Endothelial cell of umbilical vein (primary cell): Measurements from ENCODE around the gene CRACR2A.

Experiments used
- CTCF ChIP-seq, 2 donors: IDR thresholded peaks; 1 replicate in 1 of 2; 2 replicates in 1 of 2; pipeline ENCODE4 v1.5.1; 2011; ENCODE audit warnings: low read length in 2 of 2, mild to moderate bottlenecking in 2 of 2, moderate library complexity in 2 of 2, control low read depth in 1 of 2, inconsistent platforms in 1 of 2, low read depth in 1 of 2; ENCODE audit not compliant: insufficient read depth in 1 of 2; ENCODE audit errors: extremely low read depth in 1 of 2
- EZH2 ChIP-seq: IDR thresholded peaks from 2 replicates; pipeline ENCODE4 v1.6.1; 2012; ENCODE audit warnings: borderline replicate concordance, low read depth, mild to moderate bottlenecking, moderate library complexity, low read length, inconsistent platforms; ENCODE audit not compliant: severe bottlenecking
- GATA2 ChIP-seq: IDR thresholded peaks from 2 replicates; pipeline ENCODE4 v1.7.0; 2011; ENCODE audit warnings: low read depth, mild to moderate bottlenecking, moderate library complexity, mixed read lengths, low read length; ENCODE audit not compliant: insufficient read length, insufficient read depth
- JUN ChIP-seq: IDR thresholded peaks from 2 replicates; pipeline ENCODE4 v1.6.1; 2011; ENCODE audit warnings: borderline replicate concordance, low read depth; ENCODE audit not compliant: insufficient read length, insufficient read depth
- POLR2A ChIP-seq: IDR thresholded peaks from 2 replicates; pipeline ENCODE4 v1.6.1; 2012; ENCODE audit warnings: low read depth, mild to moderate bottlenecking, control low read depth, low read length
- POLR2AphosphoS5 ChIP-seq: IDR thresholded peaks from 2 replicates; pipeline ENCODE4 v1.6.1; 2012; ENCODE audit warnings: low read depth, mild to moderate bottlenecking, control low read depth, low read length, moderate library complexity; ENCODE audit not compliant: insufficient read depth

- TF ChIP-seq CTCF (IDR thresholded peaks at IDR 0.05; ENCODE audit: extremely low read depth in 1 of 2, insufficient read depth in 1 of 2, low read depth in 1 of 2, low read length in 2 of 2) (peak; percentile 68 to 72), POLR2A (no peak), EZH2 (no peak), JUN (no peak), GATA2 (no peak), POLR2AphosphoS5 (peak; percentile 18)
Measured at GRCh38 chr12:3752741-3753486, at the start of gene CRACR2A.
